MG63 (cell line): Measurements from ENCODE around the gene PLOD3. TPM values are rescaled to one million over a fixed set of nuclear protein-coding genes. Genes with fewer than 3 reads are reported as not detected.

Experiments used
- total RNA-seq: library from RNA; depleted of rRNA; stranded (reverse); fragments of >200 nt; shearing (Covaris generic); gene quantifications from 2 replicates; pipeline ENCODE4 v1.2.3, GENCODE V29; 2014; ENCODE audit warnings: low replicate concordance; rRNA removed

The PLOD3 gene
- total RNA-seq, 1 experiment from 2014 or later, result 25.6 TPM

Other genes starting within 250 kb of the PLOD3 start
- not detected in 2 replicates for gene MUC12, start 248.0 kb downstream of the PLOD3 start, total RNA-seq
- not detected in 2 replicates for gene MUC17, start 197.5 kb downstream of the PLOD3 start, total RNA-seq
- 2.3 and 25.4 TPM in 2 replicates for gene TRIM56, start 132.1 kb downstream of the PLOD3 start, total RNA-seq
- gene SERPINE1, start 90.5 kb downstream of the PLOD3 start, total RNA-seq, result 59.2 and 73.4 TPM in 2 replicates
- 153 and 159 TPM in 2 replicates for gene AP1S1, start 63.1 kb downstream of the PLOD3 start, total RNA-seq
- 0.63 TPM in 1 of 2 replicates, not detected in the other for gene VGF, start 52.0 kb downstream of the PLOD3 start, total RNA-seq
- gene NAT16, start 37.3 kb downstream of the PLOD3 start, total RNA-seq, result not detected in 2 replicates
- not detected in 2 replicates for gene MOGAT3, start 16.5 kb downstream of the PLOD3 start, total RNA-seq
- gene ZNHIT1, start 584 bp upstream of the PLOD3 start, total RNA-seq, result 42.4 and 64.6 TPM in 2 replicates
- gene CLDN15, start 20.2 kb upstream of the PLOD3 start, total RNA-seq, result 0.54 and 4.1 TPM in 2 replicates
- 89.9 and 96.4 TPM in 2 replicates for gene FIS1, start 27.5 kb upstream of the PLOD3 start, total RNA-seq
- 15.6 and 21.1 TPM in 2 replicates for gene IFT22, start 104.2 kb upstream of the PLOD3 start, total RNA-seq
- 1.2 TPM in 1 of 2 replicates, not detected in the other for gene COL26A1, start 145.3 kb upstream of the PLOD3 start, total RNA-seq